ENCODE measurements around the gene TYMS. TPM values are rescaled to one million over a fixed set of nuclear protein-coding genes. Genes with fewer than 3 reads are reported as not detected.

Gene TYMS
- total RNA-seq: 1 to 10 TPM; 1.2 to 8.2 TPM

- Histone ChIP-seq H3K27ac (peak within 1 kb of the TSS in 1 of 2 donors; percentile 15), H3K4me1 (ENCODE audit: control insufficient read depth in 1 of 2, low read depth in 2 of 2) (peaks cover 0 to 10% of the 10 kb centered on the region in 2 donors), H3K27me3 (replicated peaks; ENCODE audit: insufficient read depth) (no peaks in the 10 kb centered on the region), H3K36me3 (no peaks in the 10 kb centered on the region), H3K4me3 (peak within 1 kb of the TSS; percentile 90), H3K9me3 (no peaks in the 10 kb centered on the region)
- ATAC-seq (ENCODE audit: insufficient number of reproducible peaks, low FRiP score, low read depth) (no peak), DNase-seq (ENCODE audit: low spot score) (no peak)
- no peak for TF ChIP-seq CTCF (IDR thresholded peaks at IDR 0.05)
Observed at GRCh38 chr18:657311-658000, at the start of gene TYMS. Gene TYMS (plus strand): TSS chr18:657653. CDS start chr18:657743, 90 bp downstream.

GRCh38 chr18:607930-608329 is 49.5 kb upstream of the TYMS start:
- H3K4me3 ChIP-seq: no peak overlapping the region
- H3K27me3 ChIP-seq (replicated peaks; ENCODE audit: insufficient read depth): no peaks in the 10 kb centered on the region
- DNase-seq (ENCODE audit: low spot score) (no peak), ATAC-seq (ENCODE audit: insufficient number of reproducible peaks, low FRiP score, low read depth) (no peak)
- no peak for TF ChIP-seq CTCF (IDR thresholded peaks at IDR 0.05)
- peaks cover 4 to 24% of the 10 kb centered on the region in 2 donors for H3K4me1 ChIP-seq (ENCODE audit: control insufficient read depth in 1 of 2, low read depth in 2 of 2)
- H3K9me3 ChIP-seq: no peaks in the 10 kb centered on the region
- no peaks in the 10 kb centered on the region for H3K36me3 ChIP-seq
- no peak overlapping the region for H3K27ac ChIP-seq

GRCh38 chr18:610214-610928 is 47.1 kb upstream of the TYMS start:
- no peak for TF ChIP-seq CTCF (IDR thresholded peaks at IDR 0.05)
- ATAC-seq (ENCODE audit: insufficient number of reproducible peaks, low FRiP score, low read depth) (no peak), DNase-seq (ENCODE audit: low spot score) (no peak)
- Histone ChIP-seq H3K4me3 (no peak overlapping the region), H3K27ac (no peak overlapping the region), H3K9me3 (no peaks in the 10 kb centered on the region), H3K36me3 (no peaks in the 10 kb centered on the region), H3K27me3 (replicated peaks; ENCODE audit: insufficient read depth) (no peaks in the 10 kb centered on the region), H3K4me1 (ENCODE audit: control insufficient read depth in 1 of 2, low read depth in 2 of 2) (peaks cover 0 to 24% of the 10 kb centered on the region in 2 donors)

DNA sequence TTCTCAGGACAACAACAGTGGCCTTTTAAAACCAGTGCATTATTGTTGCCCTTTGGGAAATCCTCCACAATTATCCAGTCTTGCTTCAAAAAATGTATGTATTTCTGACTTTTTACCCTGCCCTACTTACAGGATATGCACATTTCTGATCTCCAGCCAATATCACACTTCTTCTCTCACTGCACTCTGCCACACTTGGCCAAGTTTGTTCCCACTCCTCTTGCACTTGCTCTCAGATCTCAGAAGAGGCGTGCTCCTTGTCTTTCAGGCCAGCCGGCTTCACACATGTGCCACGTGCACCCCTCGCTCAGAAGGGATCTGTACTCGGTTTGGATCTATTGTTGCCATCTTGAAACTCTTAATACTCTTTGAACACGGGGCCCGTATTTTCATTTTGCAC is 45.3 kb upstream of the TYMS start:
- Histone ChIP-seq H3K4me3 (no peak overlapping the region), H3K9me3 (no peaks in the 10 kb centered on the region), H3K27ac (no peak overlapping the region), H3K36me3 (no peaks in the 10 kb centered on the region), H3K27me3 (replicated peaks; ENCODE audit: insufficient read depth) (no peaks in the 10 kb centered on the region), H3K4me1 (ENCODE audit: control insufficient read depth in 1 of 2, low read depth in 2 of 2) (peaks cover 0 to 24% of the 10 kb centered on the region in 2 donors)
- no peak for DNase-seq (ENCODE audit: low spot score)
- ATAC-seq (ENCODE audit: insufficient number of reproducible peaks, low FRiP score, low read depth): no peak
- no peak for TF ChIP-seq CTCF (IDR thresholded peaks at IDR 0.05)

- Histone ChIP-seq H3K4me1 (ENCODE audit: control insufficient read depth in 1 of 2, low read depth in 2 of 2) (peaks cover 0 to 15% of the 10 kb centered on the region in 2 donors), H3K9me3 (no peaks in the 10 kb centered on the region), H3K27me3 (replicated peaks; ENCODE audit: insufficient read depth) (no peaks in the 10 kb centered on the region), H3K36me3 (no peaks in the 10 kb centered on the region), H3K4me3 (no peak overlapping the region), H3K27ac (no peak overlapping the region)
- no peak for DNase-seq (ENCODE audit: low spot score)
- ATAC-seq (ENCODE audit: insufficient number of reproducible peaks, low FRiP score, low read depth): no peak
- TF ChIP-seq CTCF (IDR thresholded peaks at IDR 0.05): no peak
Observed at GRCh38 chr18:614193-614592, 43.3 kb upstream of the TYMS start.
